NAMALWA (cell line): Measurements from ENCODE around the gene KCNQ4.
A peak's percentile ranks its signal among the peaks of the same experiment; 100 is the strongest.

Source experiments
- DNase-seq: peaks from one replicate; pipeline ENCODE4 v3.0.0-alpha.2; 2015; ENCODE audit warnings: low spot score

Gene KCNQ4

DNA sequence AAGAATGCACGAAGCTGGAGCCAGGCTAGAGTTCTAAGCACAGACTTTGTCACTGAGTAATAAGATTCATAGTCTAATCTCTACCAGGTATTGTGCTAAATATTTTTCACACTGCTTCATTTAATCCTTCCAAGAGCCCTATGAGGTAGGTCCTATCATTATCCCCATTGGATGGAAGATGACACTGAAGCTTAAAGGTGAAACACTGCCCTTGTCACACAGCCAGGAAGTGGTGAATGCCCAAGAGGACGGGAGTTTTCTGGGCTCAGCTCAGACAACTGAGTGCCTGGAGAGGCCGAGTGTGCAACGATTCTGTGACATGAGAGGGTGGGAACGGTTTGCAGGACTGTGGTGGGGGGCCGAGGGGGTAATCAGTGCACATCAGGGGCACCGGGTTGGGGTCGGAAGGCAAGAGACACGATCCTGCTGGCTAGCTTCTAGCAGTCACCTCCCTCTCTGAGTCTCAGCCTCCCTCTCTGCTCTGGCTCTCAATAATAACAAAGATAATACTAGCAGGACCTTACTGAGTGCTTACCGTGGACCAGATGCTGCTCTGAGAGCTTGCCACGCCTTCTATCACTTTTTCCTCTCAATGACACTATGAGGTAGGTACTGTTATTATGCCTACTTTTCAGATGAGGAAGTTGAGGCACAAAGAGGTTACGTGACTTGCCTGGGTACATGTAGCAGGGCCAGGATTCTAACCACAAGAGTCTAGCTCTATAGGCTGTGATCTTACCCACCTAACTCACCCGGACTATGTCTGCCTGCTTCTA is 12.4 kb downstream of the KCNQ4 start:
- no peak for DNase-seq

GRCh38 chr1:40796939-40797667 is 13.5 kb downstream of the KCNQ4 start:
- no peak for DNase-seq

GRCh38 chr1:40797668-40798010 is 14.1 kb downstream of the KCNQ4 start:
- DNase-seq, result no peak

DNA sequence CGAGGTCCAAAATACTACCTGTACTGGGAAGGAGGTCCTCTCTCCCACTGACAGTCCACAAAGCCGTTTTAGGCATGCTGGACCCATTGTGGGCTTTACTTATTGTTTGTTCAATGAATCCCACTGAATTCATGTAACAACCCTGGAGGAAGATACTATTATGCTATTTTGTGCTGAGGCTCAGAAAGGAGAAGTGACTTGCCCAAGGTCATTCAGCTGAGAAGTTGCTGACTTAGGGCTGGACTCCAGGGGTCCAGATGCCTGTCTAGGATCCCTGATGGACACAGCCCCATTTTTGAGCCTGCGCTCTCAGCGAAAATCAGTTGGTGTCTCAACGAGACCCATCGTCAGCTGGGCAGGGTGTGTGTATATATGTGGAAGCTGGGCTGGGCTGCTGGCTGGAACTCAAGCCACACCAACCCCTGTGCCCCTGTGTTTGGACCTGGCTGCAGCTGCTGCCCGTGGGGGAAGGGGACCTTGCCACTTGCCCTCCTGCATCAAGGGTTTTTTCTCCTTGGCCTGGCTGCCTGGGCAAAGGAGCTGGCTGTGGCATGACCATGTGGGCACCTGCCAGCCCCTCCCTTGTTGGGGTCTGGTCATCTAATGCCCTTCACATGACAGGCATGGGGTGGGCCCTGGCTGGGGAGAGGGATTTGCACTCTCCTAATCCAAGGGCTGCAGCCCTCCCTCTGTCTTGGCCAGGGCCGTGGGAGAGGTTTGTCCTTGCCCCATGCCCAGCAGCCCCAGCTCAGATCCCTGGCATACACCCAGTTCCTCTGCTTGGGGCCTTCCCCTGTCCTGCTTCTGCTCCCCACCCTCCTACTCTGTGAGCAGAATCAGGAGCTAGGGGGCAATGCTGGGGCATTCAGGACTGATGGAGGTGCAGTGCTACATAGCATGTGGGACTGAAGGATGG is 15.0 kb downstream of the KCNQ4 start:
- DNase-seq, result no peak

- DNase-seq, result no peak
Measured at GRCh38 chr1:40799351-40799867, 15.8 kb downstream of the KCNQ4 start.

GRCh38 chr1:40801742-40802077 is 18.1 kb downstream of the KCNQ4 start:
- DNase-seq, result no peak

GRCh38 chr1:40802078-40802741 is 18.6 kb downstream of the KCNQ4 start:
- peak; percentile 68 for DNase-seq

DNA sequence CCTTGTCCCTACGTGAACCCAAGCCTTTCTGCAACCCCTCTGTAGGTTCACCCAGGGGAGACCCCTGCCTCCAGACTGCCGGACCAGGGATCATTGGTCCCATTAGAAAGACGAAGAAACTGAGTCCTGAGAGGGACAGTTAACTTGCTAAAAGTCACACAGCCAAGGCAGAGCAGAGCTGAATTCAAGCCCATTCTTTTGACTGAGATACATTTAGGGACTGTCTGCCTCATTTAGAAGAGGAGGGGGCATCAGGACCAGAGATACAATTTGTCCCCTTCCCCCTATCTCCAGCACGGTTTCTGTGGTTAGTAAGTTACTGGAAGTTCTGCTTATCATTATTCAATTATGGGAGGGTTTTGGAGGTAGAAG is 19.1 kb downstream of the KCNQ4 start:
- no peak for DNase-seq

GRCh38 chr1:40803447-40803846 is 19.9 kb downstream of the KCNQ4 start:
- no peak for DNase-seq

DNA sequence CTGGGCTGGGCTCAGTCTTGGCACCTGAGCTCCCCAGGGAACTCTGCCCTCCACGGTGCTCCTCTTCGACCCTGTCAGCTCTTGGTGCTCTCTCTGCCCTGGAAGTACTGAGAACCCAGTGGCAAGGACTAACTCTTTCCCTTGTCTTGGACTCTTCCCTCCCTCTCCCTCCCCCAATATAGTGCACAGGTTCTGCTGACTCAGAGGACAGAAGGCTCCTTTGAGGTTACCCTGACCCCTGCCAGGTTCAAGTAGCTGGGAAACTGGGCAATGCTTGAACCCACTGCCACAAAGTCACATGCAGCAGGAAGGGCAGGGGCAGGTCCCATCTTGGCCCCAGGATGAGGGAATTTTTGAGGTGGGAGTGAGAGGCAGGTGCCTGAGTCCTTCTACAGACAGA is 20.3 kb downstream of the KCNQ4 start:
- DNase-seq, result no peak

DNA sequence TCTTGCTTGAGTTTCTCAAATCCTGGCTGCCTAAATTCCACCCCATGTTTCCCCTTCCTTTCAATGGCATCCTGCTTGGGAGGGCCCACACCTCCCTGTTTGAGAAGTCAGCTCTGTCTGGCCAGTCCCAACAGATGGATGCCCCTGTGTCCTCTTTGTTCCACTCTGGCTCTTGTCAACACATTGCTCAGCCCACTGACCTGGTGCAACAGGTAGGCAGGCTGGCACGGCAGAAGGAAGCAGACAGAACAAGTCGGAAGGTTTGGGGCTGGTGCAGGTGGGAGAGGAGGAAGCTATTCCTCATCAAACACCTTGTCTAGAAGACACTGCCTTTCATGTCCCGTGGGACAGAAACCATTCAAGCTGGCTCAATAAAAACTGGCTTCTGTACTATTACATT is 22.7 kb downstream of the KCNQ4 start:
- DNase-seq, result no peak

- DNase-seq, result no peak
Measured at GRCh38 chr1:40806731-40807695, 23.4 kb downstream of the KCNQ4 start.

GRCh38 chr1:40808002-40808401 is 24.4 kb downstream of the KCNQ4 start:
- DNase-seq, result no peak

DNA sequence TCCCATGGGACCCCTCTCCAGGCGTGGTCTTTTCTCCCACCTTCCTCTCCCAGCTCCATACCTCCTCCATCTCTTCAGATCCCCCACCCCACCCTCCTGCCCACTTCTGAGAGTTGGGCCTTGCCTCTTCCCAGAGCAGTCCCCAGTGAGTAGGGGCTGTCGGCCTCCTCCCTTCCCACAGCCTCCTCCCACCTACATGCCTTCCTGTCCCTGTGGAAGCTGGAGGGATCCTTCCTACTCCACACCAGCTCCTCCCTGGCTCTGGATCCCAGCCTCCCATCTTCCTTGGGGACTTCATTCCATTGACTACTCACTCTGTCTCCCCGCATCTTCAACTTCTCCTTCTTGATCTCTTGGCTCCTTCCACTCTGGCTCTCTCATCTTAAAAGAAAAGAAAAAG is 24.9 kb downstream of the KCNQ4 start:
- no peak for DNase-seq

GRCh38 chr1:40808909-40809308 is 25.3 kb downstream of the KCNQ4 start:
- no peak for DNase-seq

- no peak for DNase-seq
Measured at GRCh38 chr1:40810927-40811326, 27.3 kb downstream of the KCNQ4 start.

- no peak for DNase-seq
Measured at GRCh38 chr1:40815420-40815819, 31.8 kb downstream of the KCNQ4 start.

- no peak for DNase-seq
Measured at GRCh38 chr1:40817791-40818263, 34.2 kb downstream of the KCNQ4 start.

GRCh38 chr1:40818264-40818961 is 34.8 kb downstream of the KCNQ4 start:
- no peak for DNase-seq

DNA sequence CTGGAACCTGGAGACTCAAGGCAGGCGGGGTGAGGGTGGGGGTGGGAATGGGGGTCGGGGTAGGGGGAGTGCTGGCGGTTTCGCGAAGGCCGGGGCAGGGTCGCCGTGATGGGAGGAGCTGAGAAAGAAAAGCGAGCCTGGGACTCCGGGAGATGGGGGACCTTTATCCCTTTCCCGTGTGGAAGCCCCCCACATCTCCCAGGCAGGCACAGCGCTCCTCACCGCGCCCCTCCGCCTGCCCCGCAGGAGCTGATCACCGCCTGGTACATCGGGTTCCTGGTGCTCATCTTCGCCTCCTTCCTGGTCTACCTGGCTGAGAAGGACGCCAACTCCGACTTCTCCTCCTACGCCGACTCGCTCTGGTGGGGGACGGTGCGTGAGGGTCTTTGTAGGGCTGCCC is 35.5 kb downstream of the KCNQ4 start:
- DNase-seq, result no peak
